ENCODE results near the gene ZBTB39.
"Not testable (repeated sequence)": the region's sequence is repeated elsewhere in the genome, so short reads cannot be mapped to it uniquely, and the experiment has no call there.

Gene ZBTB39

DNA sequence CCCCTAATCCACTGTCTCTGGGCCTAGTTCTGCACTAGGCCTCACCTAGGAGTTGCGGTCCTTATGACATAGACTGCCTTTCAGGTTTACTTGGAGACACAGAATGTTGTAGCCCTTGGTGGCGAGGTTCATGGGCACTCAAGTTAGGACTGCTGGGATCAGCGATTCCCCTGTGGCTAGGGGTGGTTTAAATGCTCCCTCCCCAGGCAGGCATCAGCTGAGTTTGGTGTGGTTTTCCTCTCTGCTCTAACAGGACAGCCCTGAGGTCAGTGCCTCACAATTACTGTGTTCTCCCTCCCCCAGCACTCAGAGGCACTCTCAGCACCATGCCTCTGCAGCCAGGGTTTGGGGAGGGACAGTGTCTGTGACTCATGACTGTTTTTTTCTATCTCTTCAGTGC lies 26.7 kb downstream of the ZBTB39 start:
- no peak for DNase-seq

- DNase-seq = no peak
Measured at GRCh38 chr12:56978397-56979138, 27.8 kb downstream of the ZBTB39 start.

- DNase-seq = not testable (repeated sequence)
Measured at GRCh38 chr12:56977361-56977760, 29.0 kb downstream of the ZBTB39 start.

DNA sequence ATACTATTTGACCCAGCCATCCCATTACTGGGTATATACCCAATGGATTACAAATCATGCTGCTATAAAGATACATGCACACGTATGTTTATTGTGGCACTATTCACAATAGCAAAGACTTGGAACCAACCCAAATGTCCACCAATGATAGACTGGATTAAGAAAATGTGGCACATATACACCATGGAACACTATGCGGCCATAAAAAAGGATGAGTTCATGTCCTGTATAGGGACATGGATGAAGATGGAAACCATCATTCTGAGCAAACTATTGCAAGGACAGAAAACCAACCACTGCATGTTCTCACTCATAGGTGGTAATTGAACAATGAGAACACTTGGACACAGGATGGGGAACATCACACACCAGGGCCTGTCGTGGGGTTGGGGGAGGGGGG lies 32.1 kb downstream of the ZBTB39 start:
- not testable (repeated sequence) for DNase-seq

DNA sequence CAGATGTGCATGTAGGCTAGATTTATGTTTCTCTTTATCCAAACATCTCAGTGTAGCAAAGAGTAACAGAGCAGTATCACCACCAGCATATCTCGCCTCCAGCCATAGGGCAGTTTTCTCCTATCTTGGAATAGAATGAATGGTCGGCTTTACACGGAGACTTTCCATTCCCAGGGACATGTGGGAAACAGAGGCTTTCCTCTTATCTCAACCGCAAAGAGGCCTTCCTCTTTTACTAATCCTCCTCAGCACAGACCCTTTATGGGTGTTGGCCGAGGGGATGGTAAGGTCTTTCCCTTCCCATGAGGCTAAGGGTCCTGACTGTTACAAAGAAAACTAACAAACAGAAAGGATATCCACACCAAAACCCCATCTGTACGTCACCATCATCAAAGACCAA lies 37.4 kb downstream of the ZBTB39 start:
- DNase-seq = not testable (repeated sequence)

DNA sequence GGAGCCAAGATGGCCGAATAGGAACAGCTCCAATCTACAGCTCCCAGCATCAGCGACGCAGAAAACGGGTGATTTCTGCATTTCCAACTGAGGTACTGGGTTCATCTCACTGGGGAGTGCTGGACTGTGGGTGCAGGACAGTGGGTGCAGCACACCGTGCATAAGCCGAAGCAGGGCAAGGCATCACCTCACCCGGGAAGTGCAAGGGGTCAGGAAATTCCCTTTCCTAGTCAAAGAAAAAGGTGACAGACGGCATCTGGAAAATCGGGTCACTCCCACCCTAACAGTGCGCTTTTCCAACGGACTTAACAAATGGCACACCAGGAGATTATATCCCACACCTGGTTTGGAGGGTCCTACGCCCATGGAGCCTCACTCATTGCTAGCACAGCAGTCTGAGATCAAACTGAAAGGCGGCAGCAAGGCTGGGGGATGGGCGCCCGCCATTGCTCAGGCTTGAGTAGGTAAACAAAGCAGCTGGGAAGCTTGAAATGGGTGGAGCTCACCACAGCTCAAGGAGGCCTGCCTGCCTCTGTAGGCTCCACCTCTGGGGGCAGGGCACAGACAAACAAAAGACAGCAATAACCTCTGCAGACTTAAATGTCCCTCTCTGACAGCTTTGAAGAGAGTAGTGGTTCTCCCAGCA lies 40.2 kb downstream of the ZBTB39 start:
- not testable (repeated sequence) for DNase-seq

DNA sequence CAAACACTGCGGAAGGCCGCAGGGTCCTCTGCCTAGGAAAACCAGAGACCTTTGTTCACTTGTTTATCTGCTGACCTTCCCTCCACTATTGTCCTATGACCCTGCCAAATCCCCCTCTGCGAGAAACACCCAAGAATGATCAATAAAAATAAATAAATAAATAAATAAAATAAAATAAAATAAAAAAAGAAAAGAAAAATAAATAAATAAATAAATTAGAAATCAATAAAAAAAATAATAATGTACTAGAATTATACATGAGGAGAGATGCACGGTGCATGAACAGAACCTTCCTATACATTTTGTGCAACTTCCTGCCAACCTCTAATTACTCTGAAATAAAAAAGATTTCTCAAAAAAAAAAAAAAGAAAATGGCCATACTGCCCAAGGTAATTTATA lies 41.2 kb downstream of the ZBTB39 start:
- DNase-seq = not testable (repeated sequence)

DNA sequence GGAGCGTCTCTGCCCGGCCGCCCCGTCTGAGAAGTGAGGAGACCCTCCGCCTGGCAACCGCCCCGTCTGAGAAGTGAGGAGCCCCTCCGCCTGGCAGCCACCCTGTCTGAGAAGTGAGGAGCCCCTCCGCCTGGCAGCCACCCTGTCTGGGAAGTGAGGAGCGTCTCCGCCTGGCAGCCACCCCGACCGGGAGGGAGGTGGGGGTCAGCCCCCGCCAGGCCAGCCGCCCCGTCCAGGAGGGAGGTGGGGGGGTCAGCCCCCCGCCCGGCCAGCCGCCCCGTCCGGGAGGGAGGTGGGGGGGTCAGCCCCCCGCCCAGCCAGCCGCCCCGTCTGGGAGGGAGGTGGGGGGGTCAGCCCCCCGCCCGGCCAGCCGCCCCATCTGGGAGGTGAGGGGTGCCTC lies 42.8 kb downstream of the ZBTB39 start:
- DNase-seq = not testable (repeated sequence)

- not testable (repeated sequence) for DNase-seq
Measured at GRCh38 chr12:56962247-56962646, 44.1 kb downstream of the ZBTB39 start.

- no peak for DNase-seq
Measured at GRCh38 chr12:56958422-56958821, 47.9 kb downstream of the ZBTB39 start.

DNA sequence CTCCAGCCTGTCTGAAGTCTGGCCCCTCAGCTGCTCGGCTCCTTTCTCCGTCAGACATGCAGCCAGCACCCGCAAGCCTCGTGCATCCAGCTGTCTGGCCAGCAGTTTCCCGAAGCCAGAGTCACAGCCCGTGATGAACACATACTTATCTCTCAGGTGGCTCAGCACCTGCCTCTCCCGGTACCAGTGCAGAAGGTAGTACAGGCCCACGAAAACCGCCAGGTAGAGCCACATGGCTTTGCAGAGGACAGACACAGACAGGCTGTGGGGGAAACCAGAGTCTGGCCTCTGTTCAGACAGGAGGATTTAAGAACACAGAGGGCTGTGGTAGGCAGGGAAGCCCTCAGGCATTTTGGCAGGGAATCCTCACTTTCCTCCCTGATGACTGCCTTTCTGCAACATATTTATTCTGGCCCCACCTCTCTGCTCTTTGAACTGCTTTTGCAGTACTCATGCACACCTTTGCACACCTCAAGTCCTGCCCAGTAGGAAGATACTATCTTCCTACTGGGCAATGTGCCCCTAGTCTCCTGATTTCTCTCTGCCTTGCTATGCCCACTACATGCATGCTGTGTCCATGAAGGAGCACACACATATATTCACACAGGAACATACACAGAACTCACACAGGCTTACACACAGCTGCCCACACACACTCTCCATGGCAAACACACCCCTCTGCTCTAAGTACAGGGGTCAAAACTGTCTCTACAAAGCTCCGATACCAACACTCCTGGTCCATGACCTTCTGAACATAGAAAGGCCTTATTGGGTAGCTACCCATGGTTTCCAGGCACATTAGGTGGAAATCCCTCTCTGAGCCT lies 48.9 kb downstream of the ZBTB39 start, which contains the start of gene RDH16:
RDH16 (minus strand) TSS at position 380 of the 824 bp plus-strand sequence; CDS start at position 234, 146 bp downstream.
- DNase-seq = no peak

- DNase-seq = no peak
Measured at GRCh38 chr12:56955631-56956256, 50.6 kb downstream of the ZBTB39 start.

DNA sequence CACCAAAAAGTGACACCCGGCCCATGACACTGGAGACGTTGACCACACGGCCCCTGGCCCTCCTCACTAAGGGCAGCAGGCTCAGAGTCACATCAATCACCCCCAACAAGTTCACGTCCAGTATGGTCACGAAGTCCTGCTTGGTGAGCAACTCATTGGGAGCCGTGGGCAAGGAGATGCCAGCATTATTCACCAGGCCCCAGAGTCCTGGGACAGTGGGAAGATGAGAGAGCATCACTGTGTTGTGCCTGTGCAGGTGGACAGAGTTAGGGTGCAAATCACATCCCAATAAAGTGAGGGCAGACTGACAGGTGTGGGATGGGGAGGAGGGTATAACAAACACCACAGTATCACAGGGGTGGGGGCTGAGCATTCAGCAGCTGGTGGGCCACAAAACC lies 51.4 kb downstream of the ZBTB39 start:
- DNase-seq = no peak

GRCh38 chr12:56954057-56954957 lies 52.0 kb downstream of the ZBTB39 start:
- DNase-seq = no peak

DNA sequence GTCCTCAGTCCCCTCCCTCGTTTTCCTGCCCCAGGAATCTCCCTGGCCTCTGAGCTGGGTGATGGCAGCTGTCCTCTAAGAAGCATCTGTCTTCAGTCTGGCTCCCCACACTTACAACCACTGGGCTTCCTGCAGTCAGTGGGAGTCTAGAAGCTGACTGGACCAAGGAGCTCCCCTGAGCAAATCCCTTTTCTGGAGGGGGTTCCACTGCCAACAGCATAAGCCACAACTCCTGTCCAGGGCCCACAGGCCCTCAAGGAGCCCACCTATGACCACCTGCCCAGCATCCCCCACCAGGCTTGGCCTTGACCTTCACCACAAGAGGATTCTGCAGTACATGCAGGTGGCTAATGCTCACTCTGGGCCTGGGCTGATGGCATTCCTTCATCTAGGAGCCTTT lies 53.0 kb downstream of the ZBTB39 start:
- no peak for DNase-seq

- DNase-seq = no peak
Measured at GRCh38 chr12:56951582-56952339, 54.6 kb downstream of the ZBTB39 start.

GRCh38 chr12:56948881-56949280 lies 57.5 kb downstream of the ZBTB39 start:
- no peak for DNase-seq

Data from fibroblast of skin of abdomen (primary cell).